SU-DHL-6 (cell line): ENCODE data around the gene TXNRD3.

Experiments
- EZH2phosphoT487 ChIP-seq: fragments of 200-600 bp; sonication (generic), shearing (Covaris generic); conservative IDR thresholded peaks from 2 replicates; pipeline ENCODE4 v1.6.1; 2018; ENCODE audit warnings: mild to moderate bottlenecking, antibody characterized with exemption, low read length, moderate library complexity, mixed read lengths
- TF ChIP-seq, protein P1 (sequence below): fragments of 200-600 bp; sonication (generic); IDR thresholded peaks from one replicate; pipeline ENCODE4 v1.5.1; 2017; ENCODE audit warnings: antibody characterized with exemption, mild to moderate bottlenecking, low read length, moderate library complexity; ENCODE audit not compliant: insufficient read depth, poor library complexity, severe bottlenecking

DNA sequence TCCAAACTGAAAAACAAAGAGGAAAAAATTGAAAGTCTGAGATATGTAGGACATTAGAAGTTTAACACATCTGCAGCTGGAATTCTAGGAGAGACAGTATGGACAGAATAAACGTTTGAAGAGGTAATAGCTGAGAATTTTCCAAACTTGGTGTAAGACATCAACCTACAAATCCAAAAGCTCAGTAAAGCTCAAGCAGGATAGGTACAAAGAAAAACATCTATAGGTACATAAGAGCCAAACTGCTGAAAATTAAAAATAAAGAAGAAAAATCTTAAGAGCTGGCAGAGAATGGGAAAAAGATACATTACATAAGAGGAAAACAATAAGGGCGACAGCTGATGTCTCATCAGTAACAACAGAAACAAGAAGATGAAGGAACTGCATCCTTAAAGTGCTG lies 73.4 kb downstream of the TXNRD3 start:
- TF ChIP-seq, protein P1, sequence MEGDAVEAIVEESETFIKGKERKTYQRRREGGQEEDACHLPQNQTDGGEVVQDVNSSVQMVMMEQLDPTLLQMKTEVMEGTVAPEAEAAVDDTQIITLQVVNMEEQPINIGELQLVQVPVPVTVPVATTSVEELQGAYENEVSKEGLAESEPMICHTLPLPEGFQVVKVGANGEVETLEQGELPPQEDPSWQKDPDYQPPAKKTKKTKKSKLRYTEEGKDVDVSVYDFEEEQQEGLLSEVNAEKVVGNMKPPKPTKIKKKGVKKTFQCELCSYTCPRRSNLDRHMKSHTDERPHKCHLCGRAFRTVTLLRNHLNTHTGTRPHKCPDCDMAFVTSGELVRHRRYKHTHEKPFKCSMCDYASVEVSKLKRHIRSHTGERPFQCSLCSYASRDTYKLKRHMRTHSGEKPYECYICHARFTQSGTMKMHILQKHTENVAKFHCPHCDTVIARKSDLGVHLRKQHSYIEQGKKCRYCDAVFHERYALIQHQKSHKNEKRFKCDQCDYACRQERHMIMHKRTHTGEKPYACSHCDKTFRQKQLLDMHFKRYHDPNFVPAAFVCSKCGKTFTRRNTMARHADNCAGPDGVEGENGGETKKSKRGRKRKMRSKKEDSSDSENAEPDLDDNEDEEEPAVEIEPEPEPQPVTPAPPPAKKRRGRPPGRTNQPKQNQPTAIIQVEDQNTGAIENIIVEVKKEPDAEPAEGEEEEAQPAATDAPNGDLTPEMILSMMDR = no peak
- no peak for TF ChIP-seq EZH2phosphoT487
